NCI-H460 (cell line): Measurements from ENCODE around the gene SERPINB8. TPM values are rescaled to one million over a fixed set of nuclear protein-coding genes. Genes with fewer than 3 reads are reported as not detected.
A peak's percentile ranks its signal among the peaks of the same experiment; 100 is the strongest.
"Not testable (repeated sequence)": the region's sequence is repeated elsewhere in the genome, so short reads cannot be mapped to it uniquely, and the experiment has no call there.

Experiments
- DNase-seq: peaks from one replicate; pipeline ENCODE4 v3.0.0-alpha.2; 2016; ENCODE audit warnings: low read depth; ENCODE audit errors: extremely low read depth
- polyA plus RNA-seq: library from polyadenylated mRNA; depleted of rRNA; stranded (reverse); fragments of >200 nt; gene quantifications from 2 replicates; pipeline ENCODE4 v1.2.3, GENCODE V29; 2014; cell fraction: nucleus; rRNA removed
- total RNA-seq: library from RNA; depleted of rRNA; stranded (reverse); fragments of >200 nt; shearing (Covaris generic); gene quantifications from 2 replicates; pipeline ENCODE4 v1.2.3, GENCODE V29; 2014; rRNA removed

SERPINB8 gene, protein sequence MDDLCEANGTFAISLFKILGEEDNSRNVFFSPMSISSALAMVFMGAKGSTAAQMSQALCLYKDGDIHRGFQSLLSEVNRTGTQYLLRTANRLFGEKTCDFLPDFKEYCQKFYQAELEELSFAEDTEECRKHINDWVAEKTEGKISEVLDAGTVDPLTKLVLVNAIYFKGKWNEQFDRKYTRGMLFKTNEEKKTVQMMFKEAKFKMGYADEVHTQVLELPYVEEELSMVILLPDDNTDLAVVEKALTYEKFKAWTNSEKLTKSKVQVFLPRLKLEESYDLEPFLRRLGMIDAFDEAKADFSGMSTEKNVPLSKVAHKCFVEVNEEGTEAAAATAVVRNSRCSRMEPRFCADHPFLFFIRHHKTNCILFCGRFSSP
- total RNA-seq, result 52.9 and 54.6 TPM in 2 replicates
- 10.6 and 13.3 TPM in 2 replicates for polyA plus RNA-seq

- peak; percentile 91 for DNase-seq
Observed at GRCh38 chr18:63969942-63970808, at the start of gene SERPINB8. Gene SERPINB8, plus strand, starts transcription at chr18:63970081. Its CDS starts 8,228 bp downstream, at chr18:63978309.

DNA sequence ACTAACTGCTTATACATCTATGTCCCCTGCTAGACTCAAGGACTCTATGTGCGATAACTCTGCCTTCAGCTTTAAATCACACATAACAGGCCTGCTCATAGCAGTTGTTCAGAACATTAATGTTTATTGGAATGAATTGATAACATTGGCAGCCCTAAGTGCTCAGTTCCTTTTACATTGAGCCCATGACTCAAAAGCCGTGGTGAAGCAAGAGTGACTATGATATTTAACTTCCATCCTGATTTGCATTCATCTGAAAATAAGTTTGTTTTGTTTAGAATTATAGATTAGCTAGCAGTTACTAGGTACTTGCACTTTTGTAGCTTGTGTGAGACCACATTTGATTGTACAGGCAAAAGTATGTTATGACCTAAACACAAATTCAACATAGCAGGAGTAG lies 47.8 kb upstream of the SERPINB8 start:
- DNase-seq, result no peak

DNA sequence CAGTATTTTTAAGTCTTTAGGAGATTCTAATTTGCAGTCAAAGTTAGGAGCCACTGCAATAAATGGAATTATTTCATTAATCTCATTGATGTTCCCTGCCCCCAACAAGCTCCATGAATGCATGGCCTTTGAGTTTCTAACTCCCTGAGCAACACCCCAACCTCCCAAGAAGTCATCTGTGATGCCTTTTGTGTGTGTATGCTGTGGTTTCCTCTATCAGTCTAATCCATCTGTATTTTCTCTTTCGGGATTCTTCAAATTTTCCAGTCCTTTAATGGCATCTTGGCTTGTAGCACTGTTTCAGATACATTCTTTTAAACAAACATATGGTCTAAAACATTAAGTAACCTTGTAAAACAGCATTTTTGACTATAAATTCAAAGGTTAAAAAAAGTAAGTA lies 45.3 kb upstream of the SERPINB8 start:
- no peak for DNase-seq

DNA sequence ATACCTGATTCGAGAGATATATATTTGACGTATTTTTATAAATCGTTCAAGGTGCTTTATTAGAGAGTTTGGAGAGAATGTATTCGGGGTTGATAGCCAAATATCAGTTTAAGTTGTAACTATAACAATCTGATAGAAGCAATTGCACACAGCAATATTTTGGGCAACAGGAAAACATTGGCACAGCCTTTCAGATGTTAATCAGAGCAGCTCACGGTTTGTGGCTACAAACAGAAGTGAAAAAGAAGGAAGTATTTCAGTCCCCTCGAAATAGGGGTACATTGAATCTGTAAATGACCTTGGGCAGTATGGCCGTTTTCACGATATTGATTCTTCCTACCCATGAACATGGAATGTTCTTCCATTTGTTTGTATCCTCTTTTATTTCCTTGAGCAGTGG lies 41.5 kb upstream of the SERPINB8 start:
- DNase-seq, result no peak

- not testable (repeated sequence) for DNase-seq
Observed at GRCh38 chr18:63929369-63929768, 40.5 kb upstream of the SERPINB8 start.

GRCh38 chr18:63930773-63931354 lies 39.0 kb upstream of the SERPINB8 start:
- no peak for DNase-seq

GRCh38 chr18:63936156-63936931 lies 33.5 kb upstream of the SERPINB8 start:
- DNase-seq, result peak; percentile 82

GRCh38 chr18:63936932-63937393 lies 32.9 kb upstream of the SERPINB8 start:
- no peak for DNase-seq

DNA sequence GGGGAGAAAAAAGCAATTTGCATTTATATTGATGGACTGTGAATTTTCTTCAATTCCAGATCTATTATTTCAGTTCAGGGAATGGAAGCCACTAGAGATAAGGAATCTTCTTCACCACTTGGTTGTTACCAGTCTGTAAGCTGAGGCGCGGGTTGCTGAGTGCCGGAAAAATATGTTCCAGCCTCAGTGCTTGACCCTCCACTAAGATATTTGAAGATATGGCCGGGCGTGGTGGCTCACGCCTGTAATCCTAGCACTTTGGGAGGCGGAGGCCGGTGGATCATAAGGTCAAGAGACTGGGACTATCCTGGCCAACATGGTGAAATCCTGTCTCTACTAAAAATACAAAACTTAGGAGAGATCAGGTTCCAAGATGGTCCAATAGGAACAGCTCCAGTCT lies 29.9 kb upstream of the SERPINB8 start:
- DNase-seq, result no peak

DNA sequence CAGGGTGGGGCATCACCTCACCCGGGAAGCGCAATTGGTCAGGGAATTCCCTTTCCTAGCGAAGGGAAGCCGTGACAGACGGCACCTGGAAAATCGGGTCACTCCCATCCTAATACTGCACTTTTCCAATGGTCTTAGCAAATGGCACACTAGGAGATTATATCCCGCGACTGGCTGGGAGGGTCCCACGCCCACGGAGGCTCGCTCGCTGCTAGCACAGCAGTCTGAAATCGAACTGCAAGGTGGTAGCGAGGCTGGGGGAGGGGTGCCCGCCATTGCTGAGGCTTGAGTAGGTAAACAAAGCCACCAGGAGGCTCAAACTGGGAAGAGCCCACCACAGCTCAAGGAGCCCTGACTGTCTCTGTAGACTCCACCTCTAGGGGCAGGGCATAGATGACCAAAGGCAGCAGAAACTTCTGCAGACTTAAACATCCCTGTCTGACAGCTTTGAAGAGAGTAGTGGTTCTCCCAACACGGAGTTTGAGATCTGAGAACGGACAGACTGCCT lies 29.3 kb upstream of the SERPINB8 start:
- not testable (repeated sequence) for DNase-seq

DNA sequence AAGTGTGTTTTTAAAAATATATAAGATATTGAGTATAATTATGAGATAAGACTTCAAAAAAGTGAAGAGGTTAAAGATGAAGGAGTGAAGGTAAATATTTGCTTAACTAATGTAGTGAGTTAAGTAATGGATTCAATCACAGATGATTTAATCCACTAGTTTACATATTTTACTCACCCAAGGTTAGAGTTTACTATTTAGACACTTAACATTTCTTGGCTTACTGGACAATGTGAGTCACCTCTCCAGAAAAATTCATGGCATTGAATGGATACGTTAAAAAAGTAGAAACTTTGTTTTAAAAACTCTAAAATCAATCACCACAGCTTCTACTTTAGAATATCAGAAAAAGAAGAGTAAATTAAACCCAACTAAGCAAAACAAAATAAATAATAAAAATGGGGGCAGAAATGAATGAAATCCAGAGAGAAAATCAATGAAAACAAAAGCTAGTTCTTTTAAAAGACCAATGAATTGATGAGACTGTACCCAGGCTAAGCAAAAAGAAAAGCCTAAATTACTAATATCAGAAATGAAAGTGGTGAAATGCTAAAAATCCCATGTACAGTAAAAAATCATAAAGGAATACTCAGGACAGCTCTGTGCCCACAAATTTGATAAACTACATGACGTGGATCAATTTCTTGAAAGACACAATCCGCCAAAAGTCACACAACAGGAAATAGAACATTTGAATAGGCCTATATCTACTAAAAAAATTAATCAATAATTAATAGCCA lies 22.7 kb upstream of the SERPINB8 start:
- no peak for DNase-seq

- peak; percentile 55 for DNase-seq
Observed at GRCh38 chr18:63949068-63949737, 20.7 kb upstream of the SERPINB8 start, which contains the start of gene HMSD. Gene HMSD, plus strand, starts transcription at chr18:63949301. Its CDS starts 4,155 bp downstream, at chr18:63953456.

GRCh38 chr18:63951302-63951705 lies 18.6 kb upstream of the SERPINB8 start:
- DNase-seq, result no peak

DNA sequence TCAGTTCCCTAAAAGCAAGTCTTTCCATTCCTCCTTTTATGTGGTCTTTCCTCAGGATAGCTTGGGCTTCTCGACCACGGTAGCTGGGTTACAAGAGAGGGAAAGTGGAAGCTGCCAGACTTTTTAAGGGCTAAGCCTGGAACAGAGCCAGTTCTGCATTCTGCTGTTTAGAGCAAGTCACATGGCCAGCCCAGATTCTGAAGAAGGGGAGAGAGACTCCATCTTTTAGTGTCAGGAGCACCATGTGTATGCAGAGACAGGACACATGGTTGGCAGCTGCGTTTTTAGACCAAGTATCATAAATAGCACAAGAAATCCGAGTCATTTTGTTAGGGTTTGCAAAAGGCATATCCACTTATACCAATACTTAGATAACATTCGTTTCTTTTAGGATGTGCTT lies 16.1 kb upstream of the SERPINB8 start:
- no peak for DNase-seq

DNA sequence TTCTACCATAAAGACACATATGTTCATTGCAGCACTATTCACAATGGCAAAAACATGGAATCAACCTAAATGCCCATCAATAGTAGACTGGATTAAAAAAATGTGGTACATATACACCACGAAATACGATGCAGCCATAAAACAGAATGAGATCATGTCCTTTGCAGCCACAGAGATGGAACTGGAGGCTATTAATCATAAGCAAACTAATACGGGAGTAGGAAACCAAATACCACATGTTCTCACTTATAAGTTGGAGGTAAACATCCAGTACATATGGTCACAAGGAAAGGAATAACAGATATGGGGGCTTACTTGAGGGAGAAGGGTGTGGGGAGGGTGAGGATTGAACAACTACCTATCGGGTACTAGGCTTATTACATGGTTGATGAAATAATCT lies 13.1 kb upstream of the SERPINB8 start:
- no peak for DNase-seq

DNA sequence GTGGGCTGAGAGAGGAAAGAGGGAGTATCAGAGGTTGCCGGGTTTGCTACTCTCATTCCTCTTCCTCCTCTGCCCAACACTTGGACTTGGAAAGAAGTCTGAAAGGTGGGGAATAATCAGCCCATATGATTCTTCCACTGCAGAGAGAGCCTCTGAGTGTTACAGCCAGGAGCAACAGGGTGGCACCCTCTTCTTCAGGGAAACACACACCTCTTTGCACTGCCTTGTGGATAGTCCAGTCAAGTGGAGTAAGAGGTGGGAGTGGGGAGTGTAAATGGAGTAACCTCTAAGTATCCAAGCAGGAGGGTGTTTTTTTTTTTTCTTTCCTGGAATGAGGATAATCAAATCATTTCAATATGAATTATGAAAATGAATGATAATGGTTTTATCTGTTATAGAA lies 9.0 kb upstream of the SERPINB8 start:
- no peak for DNase-seq

- DNase-seq, result no peak
Observed at GRCh38 chr18:63961435-63961980, 8.4 kb upstream of the SERPINB8 start.

DNA sequence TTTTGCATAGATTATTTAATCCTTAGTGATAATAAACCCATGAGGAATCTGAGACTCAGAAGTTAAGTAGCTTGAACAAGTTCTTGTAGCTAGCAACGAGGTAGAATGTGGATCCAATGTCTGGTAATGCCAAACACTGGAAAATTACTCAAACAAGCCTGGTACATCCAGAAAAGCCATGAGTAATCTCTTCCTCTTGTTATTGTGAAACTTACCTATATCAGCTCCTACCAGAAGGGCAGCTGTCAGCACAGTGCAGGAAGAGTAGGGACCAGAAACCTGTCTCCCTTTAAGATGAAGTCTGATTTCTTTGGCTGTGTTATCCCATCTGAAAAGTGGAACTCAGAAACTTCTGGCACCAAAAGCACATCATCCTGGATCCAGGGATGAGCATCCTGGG lies 7.7 kb upstream of the SERPINB8 start:
- no peak for DNase-seq
